Measurements from ENCODE around the gene ADAMTSL2.

- TF ChIP-seq POU6F1 (CRISPR knock-in tag; IDR thresholded peaks at IDR 0.05; ENCODE audit: borderline replicate concordance, low read depth) (no peak), ARNTL (CRISPR knock-in tag; IDR thresholded peaks at IDR 0.05; ENCODE audit: borderline replicate concordance, low read depth) (no peak), ZFP30 (CRISPR knock-in tag; IDR thresholded peaks at IDR 0.05) (no peak), ZFP3 (CRISPR knock-in tag; IDR thresholded peaks at IDR 0.05) (no peak), ZNF565 (CRISPR knock-in tag; conservative IDR thresholded peaks at IDR 0.05; ENCODE audit: low read depth) (no peak), PPARA (CRISPR knock-in tag; IDR thresholded peaks at IDR 0.05; ENCODE audit: borderline replicate concordance) (no peak), CSDC2 (CRISPR knock-in tag; IDR thresholded peaks at IDR 0.05) (no peak), ESRRG (CRISPR knock-in tag; IDR thresholded peaks at IDR 0.05) (no peak), ISL1 (CRISPR knock-in tag; IDR thresholded peaks at IDR 0.05) (no peak), PATZ1 (CRISPR knock-in tag; IDR thresholded peaks at IDR 0.05; ENCODE audit: borderline replicate concordance) (no peak), CREB5 (CRISPR knock-in tag; IDR thresholded peaks at IDR 0.05; ENCODE audit: low read depth) (no peak), TSHZ2 (CRISPR knock-in tag; IDR thresholded peaks at IDR 0.05) (no peak)
Measured at GRCh38 chr9:133564451-133565116, 30.1 kb downstream of the ADAMTSL2 start.
